Kidney glomerular epithelial cell (primary cell): ENCODE data around the gene FAF2.
A peak's percentile ranks its signal among the peaks of the same experiment; 100 is the strongest.
"Not testable (repeated sequence)": the region's sequence is repeated elsewhere in the genome, so short reads cannot be mapped to it uniquely, and the experiment has no call there.

Experiments used
- DNase-seq: peaks from one replicate; lab custom pipeline; 2025; lab: John Stamatoyannopoulos, UW

Gene FAF2

GRCh38 chr5:176458904-176459561, 10.8 kb downstream of the FAF2 start:
- no peak for DNase-seq

GRCh38 chr5:176461349-176461748, 13.2 kb downstream of the FAF2 start:
- DNase-seq = no peak

- DNase-seq = no peak
These were observed 15.1 kb downstream of the FAF2 start for GRCh38 chr5:176463113-176463764.

GRCh38 chr5:176466245-176466871, 18.2 kb downstream of the FAF2 start:
- DNase-seq = no peak

- no peak for DNase-seq
These were observed 21.1 kb downstream of the FAF2 start for GRCh38 chr5:176469296-176469695.

- no peak for DNase-seq
These were observed 22.4 kb downstream of the FAF2 start for GRCh38 chr5:176470539-176470938.

- DNase-seq = no peak
These were observed 22.9 kb downstream of the FAF2 start for GRCh38 chr5:176471098-176471497.

GRCh38 chr5:176473335-176474006, 25.3 kb downstream of the FAF2 start:
- DNase-seq = no peak

- DNase-seq = no peak
These were observed 26.3 kb downstream of the FAF2 start for GRCh38 chr5:176474476-176474875.

- no peak for DNase-seq
These were observed 33.5 kb downstream of the FAF2 start for GRCh38 chr5:176481711-176482110.

GRCh38 chr5:176485176-176485575, 37.0 kb downstream of the FAF2 start:
- DNase-seq = no peak

GRCh38 chr5:176486189-176486757, 38.1 kb downstream of the FAF2 start:
- DNase-seq = no peak

- DNase-seq = not testable (repeated sequence)
These were observed 39.0 kb downstream of the FAF2 start for GRCh38 chr5:176487160-176487559.

GRCh38 chr5:176489077-176489476, 40.9 kb downstream of the FAF2 start:
- no peak for DNase-seq

GRCh38 chr5:176490301-176490700, 42.1 kb downstream of the FAF2 start:
- DNase-seq = no peak

- no peak for DNase-seq
These were observed 42.9 kb downstream of the FAF2 start for GRCh38 chr5:176491101-176491502.

GRCh38 chr5:176491901-176492300, 43.7 kb downstream of the FAF2 start:
- no peak for DNase-seq

GRCh38 chr5:176492431-176492830, 44.2 kb downstream of the FAF2 start:
- DNase-seq = peak; percentile 26

GRCh38 chr5:176497852-176498251, 49.7 kb downstream of the FAF2 start:
- DNase-seq = no peak

GRCh38 chr5:176499273-176499672, 51.1 kb downstream of the FAF2 start:
- no peak for DNase-seq

- DNase-seq = no peak
These were observed 52.3 kb downstream of the FAF2 start for GRCh38 chr5:176500511-176500910.

GRCh38 chr5:176501333-176501732, 53.1 kb downstream of the FAF2 start:
- no peak for DNase-seq

GRCh38 chr5:176503496-176503895, 55.3 kb downstream of the FAF2 start:
- DNase-seq = no peak
